Activated gamma-delta T cell treated with Interleukin-2 at 50 U/mL for 16 hours (primary cell): ENCODE results near the gene UNC5A.

Source experiments
- DNase-seq: peaks from one replicate; pipeline ENCODE4 v3.0.0-alpha.2; 2020

UNC5A gene

GRCh38 chr5:176847148-176847547 is 36.8 kb downstream of the UNC5A start:
- no peak for DNase-seq

DNA sequence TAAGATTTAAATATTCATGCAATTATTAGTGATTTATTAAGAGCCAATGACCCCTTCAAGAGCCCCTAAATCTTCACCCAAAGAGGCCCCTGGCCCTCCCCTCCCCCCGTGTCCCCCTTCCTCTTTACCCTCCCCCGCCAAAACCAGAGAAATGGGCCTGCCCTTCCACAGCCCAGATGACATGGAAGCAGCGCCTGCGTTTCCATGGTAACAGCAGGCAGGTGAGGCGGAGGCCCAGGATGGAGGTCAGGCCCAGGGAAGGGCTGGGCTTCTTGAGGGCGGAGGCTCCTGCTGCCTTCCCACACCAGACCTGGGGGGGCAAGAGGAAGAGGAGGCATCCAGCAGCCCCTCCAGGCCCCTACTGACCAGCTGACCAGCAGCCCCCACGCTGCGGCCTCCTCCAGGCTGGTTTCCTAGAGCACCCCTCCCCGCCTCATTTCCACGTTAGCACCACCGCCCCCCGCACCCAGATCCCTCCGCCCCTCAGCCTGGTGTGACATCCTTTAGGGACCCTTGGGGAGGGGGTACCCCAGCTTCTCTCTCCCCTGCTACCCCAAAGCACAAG is 37.4 kb downstream of the UNC5A start:
- no peak for DNase-seq

DNA sequence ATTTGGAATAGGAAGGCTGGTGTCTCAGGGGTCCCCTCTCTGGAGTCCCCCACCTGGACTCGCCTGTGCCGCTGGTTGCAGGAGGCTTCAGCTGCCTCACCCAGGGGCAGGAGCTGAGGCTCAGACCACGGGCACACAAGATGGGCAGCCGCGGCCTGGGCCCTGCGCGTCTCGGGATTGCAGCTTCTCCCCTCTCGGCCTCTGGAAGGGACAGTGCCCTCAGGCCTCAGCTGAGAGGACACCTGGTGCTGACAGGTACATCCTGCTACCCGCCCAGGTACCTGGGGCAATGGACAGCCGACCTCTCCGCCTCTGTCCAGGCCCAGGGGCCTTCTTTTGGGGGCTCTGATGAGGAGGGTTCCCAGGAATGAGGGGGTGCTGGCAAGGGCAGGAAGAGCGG is 38.3 kb downstream of the UNC5A start:
- DNase-seq, result no peak

GRCh38 chr5:176849611-176850227 is 39.4 kb downstream of the UNC5A start:
- no peak for DNase-seq

- no peak for DNase-seq
These were observed 40.2 kb downstream of the UNC5A start for GRCh38 chr5:176850371-176851245.

- DNase-seq, result no peak
These were observed 41.0 kb downstream of the UNC5A start for GRCh38 chr5:176851380-176851779.

DNA sequence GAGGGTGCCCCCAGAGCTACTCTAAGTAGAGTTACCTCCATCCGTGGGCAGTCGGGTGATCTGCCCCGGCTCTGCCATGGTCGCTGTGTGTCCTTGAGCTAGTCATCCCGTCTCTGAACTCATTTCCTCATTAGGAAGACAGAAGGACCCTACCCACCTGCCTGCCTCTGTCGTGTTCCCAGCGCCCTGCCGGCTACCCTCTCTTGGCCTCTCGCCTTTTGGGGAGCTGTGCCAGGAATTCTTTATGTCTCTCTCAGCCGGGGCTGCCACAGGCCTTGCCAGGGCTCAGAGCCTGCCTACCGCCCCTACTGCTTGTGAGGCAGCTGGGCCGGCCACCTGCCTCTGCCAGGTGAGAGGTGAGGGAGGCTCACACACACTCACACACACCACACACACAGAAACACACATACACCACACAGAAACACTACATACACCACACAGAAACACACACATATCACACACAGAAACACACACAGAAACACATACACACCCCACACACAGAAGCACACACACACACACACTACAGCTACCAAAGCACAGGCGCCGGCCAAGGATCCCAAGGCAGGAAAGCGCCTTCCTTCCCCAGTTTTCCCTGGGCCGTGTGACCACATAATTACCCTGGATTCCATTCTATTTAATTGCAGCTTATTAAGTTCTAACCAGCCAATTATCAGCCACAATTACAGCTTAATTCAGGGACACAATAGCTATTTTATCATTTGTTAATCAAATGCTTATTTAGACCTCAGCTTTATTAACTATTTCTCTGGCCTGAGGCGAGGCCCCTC is 41.7 kb downstream of the UNC5A start:
- no peak for DNase-seq

DNA sequence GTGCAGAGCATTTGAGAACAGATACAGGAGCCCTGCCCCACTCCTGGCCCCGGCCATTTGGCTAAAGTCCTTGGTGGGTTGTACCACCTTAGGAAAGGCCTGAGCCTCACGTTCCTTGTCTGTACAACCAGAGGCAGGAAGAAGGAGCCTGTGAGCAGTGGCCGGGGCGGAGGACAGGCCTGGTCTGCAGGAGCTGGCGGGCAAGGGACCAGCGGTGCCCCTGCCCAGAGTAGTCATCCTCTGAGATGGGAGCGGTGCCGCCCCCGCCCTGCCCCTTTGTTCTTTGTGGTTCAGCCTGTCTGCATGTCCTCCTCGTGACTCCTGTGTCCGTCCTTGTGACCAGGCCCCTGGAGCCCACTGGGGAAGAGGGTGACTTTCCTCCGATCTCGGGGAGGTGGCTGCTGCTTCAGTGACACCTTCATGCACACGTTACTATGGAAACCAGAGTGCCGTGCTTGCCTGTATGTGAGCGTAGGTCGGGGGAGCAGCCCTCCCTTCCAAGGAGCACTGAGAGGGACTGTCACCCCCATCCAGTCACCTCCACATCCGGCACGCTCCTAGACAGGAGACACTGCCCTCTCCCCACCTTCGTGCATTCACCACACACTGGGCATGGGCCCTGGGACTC is 42.9 kb downstream of the UNC5A start:
- no peak for DNase-seq

DNA sequence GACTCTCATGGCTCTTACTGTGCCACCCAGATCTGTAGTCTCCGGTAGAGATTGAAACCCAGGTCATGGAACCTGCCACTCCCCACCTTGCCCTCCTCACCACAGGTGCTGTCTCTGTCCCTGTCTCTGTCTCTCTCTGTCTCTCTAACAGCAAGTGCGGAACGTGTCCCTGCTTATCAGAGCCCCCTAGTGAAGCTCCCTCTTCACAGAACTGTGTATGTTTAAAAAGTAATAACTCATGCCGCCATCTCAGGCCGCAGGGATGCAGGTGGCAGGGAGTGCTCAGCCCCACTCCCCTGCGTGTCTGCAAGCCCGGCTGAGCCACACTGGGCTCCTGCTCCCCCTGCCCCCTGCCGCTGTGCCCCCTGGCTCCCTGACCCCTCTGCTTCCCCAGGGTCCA is 43.8 kb downstream of the UNC5A start:
- DNase-seq, result no peak

GRCh38 chr5:176855598-176855997 is 45.2 kb downstream of the UNC5A start:
- DNase-seq, result no peak

- no peak for DNase-seq
These were observed 46.4 kb downstream of the UNC5A start for GRCh38 chr5:176856746-176857145.

DNA sequence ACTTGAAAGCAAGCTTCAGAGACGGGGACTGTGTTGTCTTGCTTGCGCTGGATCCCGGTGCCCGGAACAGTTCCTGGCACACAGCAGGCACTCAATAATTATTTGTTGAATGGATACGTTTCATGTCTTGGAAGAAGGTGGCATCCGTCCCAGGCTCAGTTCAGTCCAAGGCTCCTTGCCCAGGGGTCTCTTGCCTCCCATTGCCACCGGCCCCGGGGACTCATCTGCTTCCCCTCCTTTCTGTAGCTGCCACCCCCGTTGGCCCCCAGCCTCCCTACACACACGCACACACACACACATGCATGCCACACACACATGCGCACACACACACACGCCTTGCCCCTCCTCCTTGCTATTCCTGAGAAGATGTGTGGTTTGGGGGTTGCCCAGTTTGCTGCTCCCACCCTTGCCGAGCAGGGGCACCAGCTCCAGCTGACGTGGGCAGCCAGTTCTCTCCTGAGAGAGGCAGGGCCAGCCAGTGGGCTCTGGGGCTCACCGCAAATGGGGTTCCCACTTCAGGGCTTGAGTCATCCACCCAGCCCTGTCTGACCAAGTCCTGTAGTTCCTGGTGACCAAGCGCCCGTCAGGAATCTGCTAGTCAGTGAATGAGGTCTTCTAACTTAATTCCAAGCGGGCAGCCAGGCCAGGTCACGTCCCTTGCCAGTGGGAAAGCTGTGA is 47.0 kb downstream of the UNC5A start:
- no peak for DNase-seq

DNA sequence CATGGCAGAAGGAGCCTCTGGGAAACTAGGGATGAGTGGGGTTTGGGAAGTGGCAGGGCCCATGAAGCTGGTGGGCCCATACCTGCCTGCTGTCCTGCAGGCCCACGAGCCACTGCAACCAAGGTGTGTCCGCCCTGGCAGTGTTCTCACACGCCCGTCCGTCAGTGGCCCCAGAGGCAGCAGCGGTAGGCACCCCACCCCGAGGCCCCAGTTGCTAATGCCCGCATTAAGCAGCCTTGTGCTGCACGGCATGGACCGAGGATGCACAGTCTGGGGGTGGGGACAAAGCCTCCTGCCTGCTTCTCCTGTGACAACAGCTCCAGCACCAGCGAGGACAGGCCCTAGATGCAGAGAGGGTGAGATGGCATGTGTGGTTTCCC is 47.5 kb downstream of the UNC5A start:
- no peak for DNase-seq

GRCh38 chr5:176859916-176860315 is 49.6 kb downstream of the UNC5A start:
- DNase-seq, result no peak

- no peak for DNase-seq
These were observed 50.0 kb downstream of the UNC5A start for GRCh38 chr5:176860381-176860780.

GRCh38 chr5:176861276-176861675 is 50.9 kb downstream of the UNC5A start:
- no peak for DNase-seq

- no peak for DNase-seq
These were observed 52.1 kb downstream of the UNC5A start for GRCh38 chr5:176862330-176862995.

GRCh38 chr5:176863041-176863764 is 52.8 kb downstream of the UNC5A start:
- DNase-seq, result no peak

DNA sequence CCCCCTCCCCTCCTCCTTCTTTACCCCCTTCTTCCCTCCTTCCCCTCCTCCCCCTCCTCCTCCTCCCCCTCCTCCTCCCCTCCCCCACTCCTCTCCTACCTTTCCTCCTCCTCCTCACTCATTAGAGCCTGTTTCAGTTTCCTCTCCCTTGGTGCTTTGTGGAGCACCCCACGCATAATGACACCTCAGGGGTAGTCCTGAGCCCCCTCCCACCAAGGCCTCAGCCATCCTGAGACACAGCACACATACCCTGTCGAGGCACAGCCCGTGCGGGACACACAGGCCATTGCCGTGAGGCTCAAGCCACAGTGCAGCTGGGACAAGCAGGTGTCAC is 53.4 kb downstream of the UNC5A start:
- no peak for DNase-seq

GRCh38 chr5:176864755-176865154 is 54.4 kb downstream of the UNC5A start:
- DNase-seq, result no peak

- no peak for DNase-seq
These were observed 55.6 kb downstream of the UNC5A start for GRCh38 chr5:176865964-176866363.
